Astrocyte (in vitro differentiated cells and primary cell): ENCODE results near the gene BTBD16. TPM values are rescaled to one million over a fixed set of nuclear protein-coding genes. Genes with fewer than 3 reads are reported as not detected.

Source experiments
- DNase-seq: peaks from one replicate; pipeline ENCODE4 v3.0.0-alpha.2; 2010; ENCODE audit warnings: low read depth
- FAIRE-seq: peaks from 2 replicates; lab custom pipeline; 2011; peaks lifted over from hg19 to GRCh38; lab: Jason Lieb, UNC
- H2AFZ ChIP-seq: 2 replicates; pipeline ENCODE4 v1.6.0; 2012; ENCODE audit warnings: low read depth, low read length, inconsistent platforms
- H3K27ac ChIP-seq: 2 replicates; pipeline ENCODE4 v1.5.1; 2011; ENCODE audit warnings: low read depth, low read length, inconsistent platforms
- H3K27me3 ChIP-seq: 2 replicates; pipeline ENCODE4 v1.6.0; 2011; ENCODE audit warnings: low read length, inconsistent platforms; ENCODE audit not compliant: insufficient read depth
- H3K36me3 ChIP-seq: 2 replicates; pipeline ENCODE4 v1.5.1; 2011; ENCODE audit warnings: low read length, inconsistent platforms; ENCODE audit not compliant: insufficient read depth
- H3K4me1 ChIP-seq: 2 replicates; pipeline ENCODE4 v1.5.1; 2011; ENCODE audit warnings: low read length, inconsistent platforms; ENCODE audit not compliant: insufficient read depth
- H3K4me2 ChIP-seq: 2 replicates; pipeline ENCODE4 v1.6.0; 2012; ENCODE audit warnings: low read length, inconsistent platforms
- H3K4me3 ChIP-seq: 2 replicates; pipeline ENCODE4 v1.5.1; 2011; ENCODE audit warnings: low read depth, mild to moderate bottlenecking, low read length, inconsistent platforms; ENCODE audit not compliant: insufficient read depth
- H3K79me2 ChIP-seq: 2 replicates; pipeline ENCODE4 v1.6.0; 2012; ENCODE audit warnings: mild to moderate bottlenecking, low read length, inconsistent platforms; ENCODE audit not compliant: insufficient read depth
- H3K9ac ChIP-seq: 2 replicates; pipeline ENCODE4 v1.6.0; 2012; ENCODE audit warnings: mild to moderate bottlenecking, low read length, inconsistent platforms
- H3K9me3 ChIP-seq: 2 replicates; pipeline ENCODE4 v1.5.1; 2012; ENCODE audit warnings: low read depth, mild to moderate bottlenecking, low read length, inconsistent platforms; ENCODE audit not compliant: insufficient read depth
- H4K20me1 ChIP-seq: 2 replicates; pipeline ENCODE4 v1.6.0; 2012; ENCODE audit warnings: low read length, inconsistent platforms; ENCODE audit not compliant: insufficient read depth
- H3K27ac Mint-ChIP-seq: one replicate; pipeline ENCODE4 v1.8.0; 2021; ENCODE audit warnings: mild to moderate bottlenecking, mixed read lengths; ENCODE audit not compliant: unreplicated experiment
- H3K27me3 Mint-ChIP-seq: one replicate; pipeline ENCODE4 v1.8.0; 2021; ENCODE audit warnings: low read depth, mixed read lengths; ENCODE audit not compliant: unreplicated experiment
- H3K36me3 Mint-ChIP-seq: one replicate; pipeline ENCODE4 v1.8.0; 2021; ENCODE audit warnings: low read depth, mixed read lengths; ENCODE audit not compliant: unreplicated experiment
- H3K4me1 Mint-ChIP-seq: one replicate; pipeline ENCODE4 v1.8.0; 2021; ENCODE audit warnings: low read depth, mixed read lengths; ENCODE audit not compliant: unreplicated experiment
- H3K4me3 Mint-ChIP-seq: one replicate; pipeline ENCODE4 v1.8.0; 2021; ENCODE audit warnings: mild to moderate bottlenecking, moderate library complexity, mixed read lengths; ENCODE audit not compliant: unreplicated experiment
- H3K9me3 Mint-ChIP-seq: one replicate; pipeline ENCODE4 v1.8.0; 2021; ENCODE audit warnings: mild to moderate bottlenecking, mixed read lengths; ENCODE audit not compliant: unreplicated experiment
- EZH2 ChIP-seq: IDR thresholded peaks from 2 replicates; pipeline ENCODE4 v1.6.1; 2012; ENCODE audit warnings: mild to moderate bottlenecking, low read length, inconsistent platforms; ENCODE audit not compliant: insufficient read depth
- total RNA-seq: library from RNA; stranded (reverse); gene quantifications from 2 replicates; pipeline ENCODE4 v1.2.1, GENCODE V29; 2021
- TF ChIP-seq, protein P1 (sequence below): IDR thresholded peaks from 2 replicates; pipeline ENCODE4 v1.5.1; 2011; ENCODE audit warnings: low read depth, mild to moderate bottlenecking, inconsistent platforms, low read length, moderate library complexity; ENCODE audit not compliant: insufficient read depth

Gene BTBD16
- total RNA-seq, 1 donor from 2014 or later: not detected

DNA sequence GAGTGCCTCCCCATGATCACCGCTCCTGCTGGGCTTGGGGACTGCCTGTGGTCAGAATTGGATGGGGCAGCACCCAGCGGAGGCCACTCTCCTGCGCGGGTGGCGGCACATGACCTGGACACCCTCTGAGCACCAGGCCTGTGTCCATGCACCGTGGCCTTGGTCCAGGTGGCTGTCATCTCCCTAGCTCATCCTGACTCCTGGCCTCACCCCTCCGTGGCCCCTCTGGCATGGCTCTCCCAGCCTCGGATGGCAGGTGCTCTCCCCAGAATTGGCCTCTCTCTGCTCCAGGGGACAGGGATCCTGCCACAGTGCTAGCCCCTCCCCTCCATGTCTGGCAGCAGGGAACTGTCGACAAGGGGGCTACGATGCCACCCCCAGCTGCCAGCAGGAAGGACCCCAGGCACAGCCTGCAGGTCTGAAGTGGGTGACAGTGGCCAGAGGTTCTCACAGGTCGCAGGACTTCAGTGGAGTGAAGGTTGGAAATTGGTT lies 37.2 kb upstream of the BTBD16 start:
- no peak for FAIRE-seq
- Histone ChIP-seq H3K4me3 (no peak overlapping the region), H3K27me3 (no peaks in the 10 kb centered on the region), H3K9ac (no peak overlapping the region), H2AFZ (no peak overlapping the region), H4K20me1 (no peaks in the 10 kb centered on the region), H3K4me1 (no peaks in the 10 kb centered on the region), H3K9me3 (no peaks in the 10 kb centered on the region), H3K79me2 (no peaks in the 10 kb centered on the region), H3K4me2 (no peak overlapping the region), H3K36me3 (peaks cover 20% of the 10 kb centered on the region), H3K27ac (no peak overlapping the region)
- TF ChIP-seq, protein P1, sequence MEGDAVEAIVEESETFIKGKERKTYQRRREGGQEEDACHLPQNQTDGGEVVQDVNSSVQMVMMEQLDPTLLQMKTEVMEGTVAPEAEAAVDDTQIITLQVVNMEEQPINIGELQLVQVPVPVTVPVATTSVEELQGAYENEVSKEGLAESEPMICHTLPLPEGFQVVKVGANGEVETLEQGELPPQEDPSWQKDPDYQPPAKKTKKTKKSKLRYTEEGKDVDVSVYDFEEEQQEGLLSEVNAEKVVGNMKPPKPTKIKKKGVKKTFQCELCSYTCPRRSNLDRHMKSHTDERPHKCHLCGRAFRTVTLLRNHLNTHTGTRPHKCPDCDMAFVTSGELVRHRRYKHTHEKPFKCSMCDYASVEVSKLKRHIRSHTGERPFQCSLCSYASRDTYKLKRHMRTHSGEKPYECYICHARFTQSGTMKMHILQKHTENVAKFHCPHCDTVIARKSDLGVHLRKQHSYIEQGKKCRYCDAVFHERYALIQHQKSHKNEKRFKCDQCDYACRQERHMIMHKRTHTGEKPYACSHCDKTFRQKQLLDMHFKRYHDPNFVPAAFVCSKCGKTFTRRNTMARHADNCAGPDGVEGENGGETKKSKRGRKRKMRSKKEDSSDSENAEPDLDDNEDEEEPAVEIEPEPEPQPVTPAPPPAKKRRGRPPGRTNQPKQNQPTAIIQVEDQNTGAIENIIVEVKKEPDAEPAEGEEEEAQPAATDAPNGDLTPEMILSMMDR: no peak
- no peak for TF ChIP-seq EZH2
- Mint-ChIP-seq H3K4me3 (no peak overlapping the region), H3K4me1 (no peaks in the 10 kb centered on the region), H3K27me3 (no peaks in the 10 kb centered on the region), H3K27ac (no peak overlapping the region), H3K36me3 (peaks cover 13% of the 10 kb centered on the region), H3K9me3 (no peaks in the 10 kb centered on the region)
- no peak for DNase-seq

DNA sequence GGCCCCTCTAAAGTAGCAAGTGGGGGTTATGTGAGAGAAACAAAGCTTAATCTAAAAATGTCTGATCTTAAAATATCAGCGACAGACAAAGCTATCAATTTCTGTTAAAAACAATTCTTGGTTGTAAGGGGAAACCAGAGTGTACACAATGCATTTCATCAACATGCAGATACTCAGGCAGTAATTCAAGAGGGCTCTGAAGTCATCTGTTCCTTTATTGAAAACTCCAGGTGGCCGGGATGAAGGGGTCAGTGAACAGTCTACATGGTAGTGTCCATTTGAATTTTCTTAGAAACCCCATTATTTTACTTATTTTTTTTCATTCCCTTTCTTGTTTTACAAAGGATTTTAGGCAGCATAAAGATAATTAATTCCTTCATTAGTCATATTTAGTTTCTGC lies 36.7 kb upstream of the BTBD16 start:
- no peak overlapping the region for H3K27ac ChIP-seq
- no peak overlapping the region for H3K4me3 Mint-ChIP-seq
- no peak for TF ChIP-seq EZH2
- TF ChIP-seq, protein P1: no peak
- H3K9me3 Mint-ChIP-seq: no peaks in the 10 kb centered on the region
- no peaks in the 10 kb centered on the region for H3K9me3 ChIP-seq
- H3K9ac ChIP-seq: no peak overlapping the region
- no peaks in the 10 kb centered on the region for H3K27me3 Mint-ChIP-seq
- DNase-seq (no peak), FAIRE-seq (no peak)
- H3K27me3 ChIP-seq: no peaks in the 10 kb centered on the region
- no peaks in the 10 kb centered on the region for H3K4me1 ChIP-seq
- peaks cover 20% of the 10 kb centered on the region for H3K36me3 ChIP-seq
- no peaks in the 10 kb centered on the region for H3K79me2 ChIP-seq
- no peak overlapping the region for H3K4me3 ChIP-seq
- no peaks in the 10 kb centered on the region for H3K4me1 Mint-ChIP-seq
- peaks cover 15% of the 10 kb centered on the region for H3K36me3 Mint-ChIP-seq
- no peak overlapping the region for H3K4me2 ChIP-seq
- H3K27ac Mint-ChIP-seq: no peak overlapping the region
- no peak overlapping the region for H2AFZ ChIP-seq
- no peaks in the 10 kb centered on the region for H4K20me1 ChIP-seq

DNA sequence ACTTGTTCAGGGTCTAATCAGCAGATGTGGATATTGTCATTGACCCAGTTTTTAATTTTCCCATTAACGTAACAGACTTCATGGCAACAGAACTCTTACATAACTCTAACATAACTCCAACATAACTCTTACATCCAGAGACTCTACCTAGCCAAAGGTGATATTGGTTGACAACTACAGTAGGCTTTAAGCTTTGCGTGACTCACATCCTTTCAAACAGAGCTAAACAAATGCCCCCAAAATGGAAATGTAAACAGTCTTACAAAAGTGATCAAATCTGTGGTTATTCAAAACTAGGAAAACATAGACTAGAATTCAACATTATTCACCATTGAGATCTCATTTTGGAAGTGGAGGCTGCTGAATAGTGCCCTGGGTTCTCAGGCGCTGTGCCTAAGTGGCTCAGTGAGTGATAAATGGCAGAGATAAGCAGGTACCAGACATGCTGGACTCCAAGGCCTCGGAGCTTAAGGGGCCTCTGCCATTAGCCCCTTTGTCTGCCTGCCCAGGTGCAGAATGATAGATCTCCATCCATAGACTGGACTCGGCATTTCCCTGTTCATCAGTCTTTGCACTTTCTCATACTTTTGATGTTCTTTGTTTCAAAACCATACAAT lies 34.3 kb upstream of the BTBD16 start:
- no peaks in the 10 kb centered on the region for H3K4me1 ChIP-seq
- peaks cover 16% of the 10 kb centered on the region for H3K36me3 ChIP-seq
- no peak for TF ChIP-seq EZH2
- TF ChIP-seq, protein P1: no peak
- H3K27ac ChIP-seq: no peak overlapping the region
- H3K9me3 Mint-ChIP-seq: no peaks in the 10 kb centered on the region
- H3K27me3 Mint-ChIP-seq: no peaks in the 10 kb centered on the region
- FAIRE-seq (no peak), DNase-seq (no peak)
- no peak overlapping the region for H3K4me3 Mint-ChIP-seq
- H3K9ac ChIP-seq: no peak overlapping the region
- no peak overlapping the region for H3K27ac Mint-ChIP-seq
- no peak overlapping the region for H3K4me2 ChIP-seq
- no peak overlapping the region for H3K4me3 ChIP-seq
- H3K9me3 ChIP-seq: no peaks in the 10 kb centered on the region
- H3K4me1 Mint-ChIP-seq: no peaks in the 10 kb centered on the region
- peaks cover 18% of the 10 kb centered on the region for H3K36me3 Mint-ChIP-seq
- H3K27me3 ChIP-seq: no peaks in the 10 kb centered on the region
- no peaks in the 10 kb centered on the region for H3K79me2 ChIP-seq
- no peak overlapping the region for H2AFZ ChIP-seq
- H4K20me1 ChIP-seq: no peaks in the 10 kb centered on the region
